ENCODE measurements around the gene PLCB4. TPM values are rescaled to one million over a fixed set of nuclear protein-coding genes. Genes with fewer than 3 reads are reported as not detected.

PLCB4 gene
- total RNA-seq, 4 donors from 2014 or later = 2.7 to 11.4 (median 6.5) TPM

DNA sequence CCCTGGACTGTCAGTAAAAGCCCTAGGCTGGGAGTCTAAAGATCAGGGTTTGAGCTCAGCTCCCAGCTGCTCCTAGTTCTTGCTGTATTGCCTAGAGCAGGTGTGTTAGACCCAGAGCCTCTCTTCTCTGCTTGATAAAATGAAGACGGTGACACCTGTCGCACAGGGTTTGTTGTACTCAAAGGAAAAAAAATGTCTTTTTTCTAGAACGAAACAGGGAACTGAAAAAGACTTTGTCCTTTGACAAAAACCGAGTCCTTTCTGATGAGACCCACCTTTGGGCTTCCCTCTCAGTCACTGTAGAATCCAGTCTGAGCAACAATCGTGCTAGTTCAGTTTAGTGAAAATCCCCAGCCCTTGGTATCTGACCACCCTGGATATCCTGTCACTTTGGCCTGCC is 343.4 kb downstream of the PLCB4 start:
- TF ChIP-seq, protein P1, sequence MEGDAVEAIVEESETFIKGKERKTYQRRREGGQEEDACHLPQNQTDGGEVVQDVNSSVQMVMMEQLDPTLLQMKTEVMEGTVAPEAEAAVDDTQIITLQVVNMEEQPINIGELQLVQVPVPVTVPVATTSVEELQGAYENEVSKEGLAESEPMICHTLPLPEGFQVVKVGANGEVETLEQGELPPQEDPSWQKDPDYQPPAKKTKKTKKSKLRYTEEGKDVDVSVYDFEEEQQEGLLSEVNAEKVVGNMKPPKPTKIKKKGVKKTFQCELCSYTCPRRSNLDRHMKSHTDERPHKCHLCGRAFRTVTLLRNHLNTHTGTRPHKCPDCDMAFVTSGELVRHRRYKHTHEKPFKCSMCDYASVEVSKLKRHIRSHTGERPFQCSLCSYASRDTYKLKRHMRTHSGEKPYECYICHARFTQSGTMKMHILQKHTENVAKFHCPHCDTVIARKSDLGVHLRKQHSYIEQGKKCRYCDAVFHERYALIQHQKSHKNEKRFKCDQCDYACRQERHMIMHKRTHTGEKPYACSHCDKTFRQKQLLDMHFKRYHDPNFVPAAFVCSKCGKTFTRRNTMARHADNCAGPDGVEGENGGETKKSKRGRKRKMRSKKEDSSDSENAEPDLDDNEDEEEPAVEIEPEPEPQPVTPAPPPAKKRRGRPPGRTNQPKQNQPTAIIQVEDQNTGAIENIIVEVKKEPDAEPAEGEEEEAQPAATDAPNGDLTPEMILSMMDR (IDR thresholded peaks at IDR 0.05) = no peak
- TF ChIP-seq POLR2A (IDR thresholded peaks at IDR 0.05) = no peak
- WGBS, 2 donors = 85 to 87% methylated on average over 5 of the region's 5 CpGs
- intact Hi-C loops (cut with DNase I; ENCODE audit: low total_unique reads) = no loop called here
- no peak for DNase-seq (ENCODE audit: low spot score in 2 of 2)
- H3K4me3 ChIP-seq (ENCODE audit: low read depth, poor library complexity, severe bottlenecking) = no peak overlapping the region

DNA sequence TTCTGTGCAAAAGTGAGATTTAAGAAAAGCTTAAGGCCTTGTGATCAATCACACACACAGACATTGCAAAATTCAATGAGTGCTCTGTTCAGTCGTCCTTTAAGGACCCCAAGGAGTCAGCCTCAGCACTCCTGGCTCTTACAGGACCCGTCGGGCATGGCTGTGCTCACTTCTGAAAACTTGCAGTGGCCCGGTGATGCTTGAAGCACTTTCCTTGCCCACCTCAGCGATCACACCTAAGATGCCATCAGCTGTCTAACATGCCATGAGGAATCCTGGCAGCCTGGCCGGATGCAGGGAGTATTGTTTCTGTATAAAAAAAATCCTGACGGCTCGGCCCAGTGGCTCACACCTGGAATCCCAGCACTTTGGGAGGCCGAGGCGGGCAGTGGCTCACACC is 344.1 kb downstream of the PLCB4 start:
- 92 to 93% methylated on average over 10 of the region's 10 CpGs for WGBS, 2 donors
- no peak overlapping the region for H3K4me3 ChIP-seq (ENCODE audit: low read depth, poor library complexity, severe bottlenecking)
- DNase-seq (ENCODE audit: low spot score in 2 of 2) = no peak
- intact Hi-C loops (cut with DNase I; ENCODE audit: low total_unique reads) = no loop called here
- TF ChIP-seq, protein P1 (IDR thresholded peaks at IDR 0.05) = no peak
- no peak for TF ChIP-seq POLR2A (IDR thresholded peaks at IDR 0.05)

DNA sequence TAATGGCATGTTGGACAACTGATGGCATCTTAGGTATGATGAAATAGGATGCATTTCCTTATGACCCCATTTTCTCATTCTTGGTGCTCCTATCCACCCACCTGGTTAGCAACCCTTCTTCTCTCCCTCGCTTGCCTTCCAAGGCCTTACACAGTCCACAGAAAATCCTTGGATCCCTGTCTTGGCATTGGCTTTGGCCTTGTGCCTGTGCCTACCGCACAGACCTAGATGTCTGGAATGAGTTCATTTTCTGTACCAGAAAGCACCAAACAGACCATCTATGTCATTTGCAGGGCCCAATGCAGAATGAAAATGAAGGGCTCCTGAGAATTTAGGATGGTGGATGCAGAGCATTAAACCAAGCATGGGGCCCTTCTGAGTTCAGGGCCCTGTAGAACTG is 346.5 kb downstream of the PLCB4 start:
- TF ChIP-seq POLR2A (IDR thresholded peaks at IDR 0.05) = no peak
- TF ChIP-seq, protein P1 (IDR thresholded peaks at IDR 0.05) = no peak
- no peak for DNase-seq (ENCODE audit: low spot score in 2 of 2)
- intact Hi-C loops (cut with DNase I; ENCODE audit: low total_unique reads) = no loop called here
- H3K4me3 ChIP-seq (ENCODE audit: low read depth, poor library complexity, severe bottlenecking) = no peak overlapping the region
- 77 to 94% methylated on average over 2 of the region's 2 CpGs for WGBS, 2 donors

DNA sequence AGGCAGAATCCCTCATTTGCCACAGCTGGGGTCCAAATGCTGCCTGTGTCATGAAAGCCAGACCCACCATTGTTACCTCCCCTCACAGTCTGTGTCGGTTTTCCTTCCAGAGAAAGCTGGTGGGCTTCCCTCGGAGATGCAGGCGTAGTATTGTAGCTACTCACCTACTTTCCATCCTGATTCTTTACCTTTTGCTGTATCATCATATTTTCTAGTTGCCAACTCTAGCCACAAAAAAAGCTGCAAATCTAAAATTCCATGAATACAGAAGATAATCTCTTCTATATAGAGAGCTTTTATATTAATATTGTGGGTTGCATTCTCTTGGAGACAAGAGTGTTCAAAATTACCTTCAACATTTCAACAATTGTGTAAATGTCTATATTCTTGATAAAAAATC is 347.5 kb downstream of the PLCB4 start:
- H3K4me3 ChIP-seq (ENCODE audit: low read depth, poor library complexity, severe bottlenecking) = no peak overlapping the region
- 88% methylated on average over 3 of the region's 3 CpGs for WGBS, 2 donors
- intact Hi-C loops (cut with DNase I; ENCODE audit: low total_unique reads) = no loop called here
- no peak for DNase-seq (ENCODE audit: low spot score in 2 of 2)
- no peak for TF ChIP-seq POLR2A (IDR thresholded peaks at IDR 0.05)
- TF ChIP-seq, protein P1 (IDR thresholded peaks at IDR 0.05) = no peak

DNA sequence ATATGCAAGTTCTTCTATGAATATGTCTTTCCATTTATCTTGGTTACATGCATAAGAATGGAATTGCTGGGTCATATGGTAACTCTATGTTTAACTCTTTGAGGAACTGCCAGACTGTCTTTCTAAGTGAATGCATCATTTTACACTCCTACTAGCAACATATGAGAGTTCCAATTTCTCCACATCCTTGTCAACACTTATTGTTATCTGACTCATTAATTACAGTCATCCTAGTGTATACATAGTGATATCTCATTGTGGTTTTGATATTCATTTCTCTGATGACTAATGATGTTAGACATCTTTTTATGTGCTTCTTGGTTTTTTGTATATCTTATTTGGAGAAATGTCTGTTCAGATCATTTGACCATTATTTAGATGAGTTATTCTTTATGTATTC is 348.8 kb downstream of the PLCB4 start:
- intact Hi-C loops (cut with DNase I; ENCODE audit: low total_unique reads) = no loop called here
- H3K4me3 ChIP-seq (ENCODE audit: low read depth, poor library complexity, severe bottlenecking) = no peak overlapping the region
- no peak for TF ChIP-seq POLR2A (IDR thresholded peaks at IDR 0.05)
- TF ChIP-seq, protein P1 (IDR thresholded peaks at IDR 0.05) = no peak
- DNase-seq (ENCODE audit: low spot score in 2 of 2) = no peak

DNA sequence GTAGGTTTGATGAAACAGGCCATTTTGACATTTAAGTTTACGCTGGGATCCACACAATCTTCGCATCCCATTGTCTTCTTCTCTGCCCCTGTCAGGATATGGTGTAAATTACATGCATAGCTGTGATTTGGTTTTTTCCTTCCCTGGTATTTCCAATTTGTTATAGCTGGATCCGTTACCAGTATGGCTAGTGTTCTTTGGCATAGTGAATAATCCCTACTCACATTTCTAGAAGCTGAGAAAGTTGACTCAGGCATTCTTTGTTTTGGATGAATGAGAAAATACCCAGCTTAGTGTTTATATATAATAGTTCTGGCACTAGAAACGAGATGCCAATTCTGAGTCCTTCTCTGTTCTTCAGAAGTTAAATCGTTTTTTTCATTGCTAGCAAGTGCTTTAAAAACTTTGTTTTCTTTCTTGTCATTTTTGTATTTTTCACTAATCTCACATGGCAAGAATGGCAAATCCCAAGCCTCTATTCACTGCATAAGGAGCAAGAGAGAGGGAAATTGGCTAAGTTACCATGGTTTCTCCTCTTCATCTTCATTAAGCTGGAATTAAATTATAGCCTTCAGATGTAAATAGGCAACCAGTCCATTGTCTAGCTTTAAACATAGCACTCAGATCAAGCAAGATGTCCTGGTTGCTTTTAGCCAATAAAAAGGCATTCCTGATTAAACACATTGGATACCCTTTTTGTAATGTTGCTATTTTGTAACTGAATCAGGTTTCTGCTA is 353.6 kb downstream of the PLCB4 start:
- TF ChIP-seq, protein P1 (IDR thresholded peaks at IDR 0.05) = no peak
- no peak for TF ChIP-seq POLR2A (IDR thresholded peaks at IDR 0.05)
- WGBS, 2 donors = 79 to 82% methylated on average over 5 of the region's 5 CpGs
- no peak overlapping the region for H3K4me3 ChIP-seq (ENCODE audit: low read depth, poor library complexity, severe bottlenecking)
- DNase-seq (ENCODE audit: low spot score in 2 of 2) = no peak
- intact Hi-C loops (cut with DNase I; ENCODE audit: low total_unique reads) = no loop called here

All from lower leg skin (tissue), 4 donors.